Measurements from ENCODE around the gene PHACTR3. TPM values are rescaled to one million over a fixed set of nuclear protein-coding genes. Genes with fewer than 3 reads are reported as not detected.

Gene PHACTR3
- total RNA-seq, 2 donors from 2014 or later = 0.86 to 24.2 TPM

GRCh38 chr20:59640267-59640666, 35.9 kb downstream of the PHACTR3 start:
- Histone ChIP-seq H3K36me3 (no peaks in the 10 kb centered on the region), H3K27me3 (no peaks in the 10 kb centered on the region), H3K4me1 (peaks cover 0 to 11% of the 10 kb centered on the region in 2 donors), H3K27ac (no peak overlapping the region), H3K4me3 (no peak overlapping the region), H3K9me3 (no peaks in the 10 kb centered on the region)
- DNase-seq (ENCODE audit: low spot score) = peak; percentile 38
- TF ChIP-seq, protein P1, sequence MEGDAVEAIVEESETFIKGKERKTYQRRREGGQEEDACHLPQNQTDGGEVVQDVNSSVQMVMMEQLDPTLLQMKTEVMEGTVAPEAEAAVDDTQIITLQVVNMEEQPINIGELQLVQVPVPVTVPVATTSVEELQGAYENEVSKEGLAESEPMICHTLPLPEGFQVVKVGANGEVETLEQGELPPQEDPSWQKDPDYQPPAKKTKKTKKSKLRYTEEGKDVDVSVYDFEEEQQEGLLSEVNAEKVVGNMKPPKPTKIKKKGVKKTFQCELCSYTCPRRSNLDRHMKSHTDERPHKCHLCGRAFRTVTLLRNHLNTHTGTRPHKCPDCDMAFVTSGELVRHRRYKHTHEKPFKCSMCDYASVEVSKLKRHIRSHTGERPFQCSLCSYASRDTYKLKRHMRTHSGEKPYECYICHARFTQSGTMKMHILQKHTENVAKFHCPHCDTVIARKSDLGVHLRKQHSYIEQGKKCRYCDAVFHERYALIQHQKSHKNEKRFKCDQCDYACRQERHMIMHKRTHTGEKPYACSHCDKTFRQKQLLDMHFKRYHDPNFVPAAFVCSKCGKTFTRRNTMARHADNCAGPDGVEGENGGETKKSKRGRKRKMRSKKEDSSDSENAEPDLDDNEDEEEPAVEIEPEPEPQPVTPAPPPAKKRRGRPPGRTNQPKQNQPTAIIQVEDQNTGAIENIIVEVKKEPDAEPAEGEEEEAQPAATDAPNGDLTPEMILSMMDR (IDR thresholded peaks at IDR 0.05) = no peak

DNA sequence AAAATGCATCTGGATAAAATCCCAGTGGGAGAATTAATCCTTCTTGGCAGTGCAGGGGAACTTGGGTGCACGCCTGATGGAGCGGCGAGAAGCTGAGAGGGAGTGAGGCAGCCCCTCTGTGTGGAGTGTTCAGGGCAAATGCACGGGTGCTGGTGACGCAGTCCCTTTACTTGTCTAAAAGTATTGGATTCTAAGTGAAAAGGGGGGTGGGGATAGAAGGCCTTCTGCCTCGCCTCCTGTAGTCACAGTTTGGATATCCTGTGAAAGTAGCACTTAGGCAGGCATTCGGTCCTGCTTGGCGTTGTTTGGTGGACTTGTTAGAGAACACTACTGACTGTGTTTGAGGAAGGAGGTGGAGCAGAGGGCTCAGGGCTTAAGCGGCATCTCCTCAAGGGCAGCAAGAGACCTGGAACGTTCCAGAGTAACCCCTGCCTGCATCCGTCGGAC, 39.3 kb downstream of the PHACTR3 start:
- peak overlapping the region in 1 of 2 donors; percentile 11 for H3K4me3 ChIP-seq
- H3K9me3 ChIP-seq = no peaks in the 10 kb centered on the region
- H3K36me3 ChIP-seq = no peaks in the 10 kb centered on the region
- TF ChIP-seq, protein P1 (IDR thresholded peaks at IDR 0.05) = no peak
- peak overlapping the region in 1 of 2 donors; percentile 22 for H3K27ac ChIP-seq
- DNase-seq (ENCODE audit: low spot score) = peak; percentile 46
- H3K27me3 ChIP-seq = no peaks in the 10 kb centered on the region
- peaks cover 0 to 5% of the 10 kb centered on the region in 2 donors for H3K4me1 ChIP-seq

DNA sequence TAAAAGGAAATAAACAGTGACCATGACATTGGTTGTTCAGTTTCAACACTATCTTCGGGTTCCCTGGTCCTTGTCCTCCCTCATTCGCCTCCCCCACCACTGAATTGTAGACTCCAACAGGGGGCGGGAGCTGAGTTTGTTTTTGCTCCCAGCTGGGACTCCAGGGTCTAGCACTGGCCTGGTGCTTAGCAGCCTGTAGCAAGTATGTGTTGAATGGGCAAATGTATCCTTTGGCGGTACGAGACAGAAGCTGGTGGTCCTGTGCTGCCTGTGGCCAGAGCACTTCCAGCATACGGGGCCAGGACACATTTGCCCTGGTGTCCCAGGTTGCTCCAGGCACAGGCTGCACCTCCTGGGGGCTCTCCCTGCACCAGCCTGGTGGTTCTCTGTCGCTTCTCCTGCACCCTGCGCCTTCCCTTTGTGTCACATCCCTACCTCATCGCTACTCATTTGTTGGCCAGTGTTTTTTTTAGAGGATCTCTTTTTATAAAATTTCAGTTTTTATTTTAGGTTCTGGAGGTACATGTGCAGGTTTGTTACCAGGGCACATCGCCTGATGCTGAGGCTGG, 40.1 kb downstream of the PHACTR3 start:
- Histone ChIP-seq H3K4me3 (no peak overlapping the region), H3K36me3 (no peaks in the 10 kb centered on the region), H3K4me1 (peaks cover 0 to 5% of the 10 kb centered on the region in 2 donors), H3K27ac (no peak overlapping the region), H3K27me3 (no peaks in the 10 kb centered on the region), H3K9me3 (no peaks in the 10 kb centered on the region)
- TF ChIP-seq, protein P1 (IDR thresholded peaks at IDR 0.05) = no peak
- peak; percentile 49 for DNase-seq (ENCODE audit: low spot score)

GRCh38 chr20:59645271-59645670, 40.9 kb downstream of the PHACTR3 start:
- H3K4me3 ChIP-seq = no peak overlapping the region
- no peaks in the 10 kb centered on the region for H3K27me3 ChIP-seq
- DNase-seq (ENCODE audit: low spot score) = peak; percentile 28
- no peak overlapping the region for H3K27ac ChIP-seq
- no peaks in the 10 kb centered on the region for H3K9me3 ChIP-seq
- no peaks in the 10 kb centered on the region for H3K36me3 ChIP-seq
- TF ChIP-seq, protein P1 (IDR thresholded peaks at IDR 0.05) = no peak
- H3K4me1 ChIP-seq = peaks cover 0 to 5% of the 10 kb centered on the region in 2 donors

DNA sequence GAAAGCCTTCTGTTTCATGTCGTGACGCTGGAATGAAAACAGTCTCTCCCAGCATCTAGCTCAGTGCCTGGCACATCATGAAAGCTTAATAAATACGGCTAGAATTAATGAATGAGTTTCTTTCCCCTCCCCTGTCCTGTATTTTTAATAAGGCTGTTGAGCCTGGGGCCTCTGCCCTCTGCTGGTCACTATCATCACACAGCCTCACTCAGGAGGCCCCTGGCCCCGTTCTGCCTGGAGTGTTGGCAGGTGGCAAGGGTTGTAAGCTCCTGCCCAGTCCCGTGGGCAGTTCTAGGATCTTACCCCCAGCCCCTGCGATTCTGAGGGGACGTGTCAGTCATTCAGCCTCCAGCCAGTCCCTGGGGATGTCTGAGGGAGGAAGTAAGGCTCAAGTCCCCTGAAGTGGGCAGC, 41.4 kb downstream of the PHACTR3 start:
- peaks cover 0 to 5% of the 10 kb centered on the region in 2 donors for H3K4me1 ChIP-seq
- no peak overlapping the region for H3K27ac ChIP-seq
- DNase-seq (ENCODE audit: low spot score) = peak; percentile 50

More for the DNA sequence above, 41.4 kb downstream of the PHACTR3 start:
- H3K9me3 ChIP-seq = no peaks in the 10 kb centered on the region
- no peaks in the 10 kb centered on the region for H3K27me3 ChIP-seq
- H3K4me3 ChIP-seq = no peak overlapping the region
- TF ChIP-seq, protein P1 (IDR thresholded peaks at IDR 0.05) = peak in 1 of 2 donors; percentile 42
- no peaks in the 10 kb centered on the region for H3K36me3 ChIP-seq

All from right atrium auricular region (tissue), 2 donors.